Measurements from ENCODE around the gene SCGB3A2.

SCGB3A2 gene

GRCh38 chr5:147878066-147878759, at the start of gene SCGB3A2:
TSS of gene SCGB3A2 (plus strand) at chr5:147878711. CDS start at chr5:147878804, 93 bp downstream.
- no peak for DNase-seq

GRCh38 chr5:147830035-147830434, 48.5 kb upstream of the SCGB3A2 start:
- DNase-seq: no peak

GRCh38 chr5:147831465-147831864, 47.0 kb upstream of the SCGB3A2 start, which contains the start of gene SPINK1:
TSS of gene SPINK1 (minus strand) at chr5:147831671. CDS start at chr5:147831577, 94 bp downstream.
- no peak for DNase-seq

GRCh38 chr5:147832541-147832940, 46.0 kb upstream of the SCGB3A2 start:
- no peak for DNase-seq

GRCh38 chr5:147835386-147835798, 43.1 kb upstream of the SCGB3A2 start:
- DNase-seq: no peak

GRCh38 chr5:147836439-147836838, 42.1 kb upstream of the SCGB3A2 start:
- no peak for DNase-seq

- no peak for DNase-seq
Observed at GRCh38 chr5:147842869-147843268, 35.6 kb upstream of the SCGB3A2 start.

GRCh38 chr5:147844846-147845245, 33.7 kb upstream of the SCGB3A2 start:
- DNase-seq: no peak

- DNase-seq: no peak
Observed at GRCh38 chr5:147845618-147846017, 32.9 kb upstream of the SCGB3A2 start.

- no peak for DNase-seq
Observed at GRCh38 chr5:147849226-147849625, 29.3 kb upstream of the SCGB3A2 start.

GRCh38 chr5:147851578-147851977, 26.9 kb upstream of the SCGB3A2 start:
- DNase-seq: no peak

- DNase-seq: no peak
Observed at GRCh38 chr5:147852365-147852764, 26.1 kb upstream of the SCGB3A2 start.

- no peak for DNase-seq
Observed at GRCh38 chr5:147853372-147853987, 25.0 kb upstream of the SCGB3A2 start.

- no peak for DNase-seq
Observed at GRCh38 chr5:147854331-147854730, 24.2 kb upstream of the SCGB3A2 start.

- DNase-seq: no peak
Observed at GRCh38 chr5:147854894-147855773, 23.4 kb upstream of the SCGB3A2 start.

GRCh38 chr5:147855774-147856069, 22.8 kb upstream of the SCGB3A2 start:
- no peak for DNase-seq

- DNase-seq: no peak
Observed at GRCh38 chr5:147856801-147857200, 21.7 kb upstream of the SCGB3A2 start.

- peak; percentile 25 for DNase-seq
Observed at GRCh38 chr5:147857302-147858129, 21.0 kb upstream of the SCGB3A2 start.

GRCh38 chr5:147858565-147858964, 19.9 kb upstream of the SCGB3A2 start:
- no peak for DNase-seq

GRCh38 chr5:147859962-147860640, 18.4 kb upstream of the SCGB3A2 start:
- no peak for DNase-seq

GRCh38 chr5:147860641-147861025, 17.9 kb upstream of the SCGB3A2 start:
- DNase-seq: no peak

- DNase-seq: no peak
Observed at GRCh38 chr5:147863454-147864158, 14.9 kb upstream of the SCGB3A2 start.

Measured in activated CD8-positive, alpha-beta memory T cell treated with anti-CD3 and anti-CD28 coated beads, Interleukin-2, amount 50 U/mL, for 4 hours (primary cell).